GM12878 (cell line): ENCODE data around the gene BCAP31. TPM values are rescaled to one million over a fixed set of nuclear protein-coding genes. Genes with fewer than 3 reads are reported as not detected.
"Not testable (repeated sequence)": the region's sequence is repeated elsewhere in the genome, so short reads cannot be mapped to it uniquely, and the experiment has no call there.

Source experiments
- ATAC-seq: fragments of 200-7000 bp; cut with Tn5 transposase; 3 replicates; pipeline ENCODE4 v1.9.1; 2020; ENCODE audit warnings: mild to moderate bottlenecking, moderate library complexity
- BruUV-seq: library from RNA; stranded (reverse); fragments of 400-500 nt; replicated peaks from 2 replicates; lab custom pipeline; 2021; lab: Mats Ljungman, UMichigan
- CTCF ChIA-PET: fragments of 300-600 bp; sonication (Branson Sonifier 250); formaldehyde crosslinking; extraction: SDS; loops from one replicate; lab custom pipeline; 2021; ENCODE audit warnings: inconsistent platforms; lab: Yijun Ruan, JAX
- POLR2A ChIA-PET: fragments of 350-600 bp; formaldehyde crosslinking; extraction: SDS; loops from one replicate; lab custom pipeline; 2021; ENCODE audit warnings: inconsistent platforms; lab: Charles Lee
- RAD21 ChIA-PET: fragments of 300-600 bp; sonication (Branson Sonifier 250); formaldehyde crosslinking; loops from one replicate; lab custom pipeline; 2023; ENCODE audit warnings: antibody characterized with exemption; ENCODE audit not compliant: unreplicated experiment; lab: Charles Lee
- SMC1A ChIA-PET: fragments of 300-600 bp; sonication (Branson Sonifier 250); formaldehyde crosslinking; loops from one replicate; lab custom pipeline; 2023; ENCODE audit not compliant: unreplicated experiment, uncharacterized antibody; lab: Charles Lee
- DNase-seq: peaks from one replicate; pipeline ENCODE4 v3.0.0-alpha.2; 2011; ENCODE audit warnings: low read depth, low spot score
- FAIRE-seq: peaks from 3 replicates; lab custom pipeline; 2011; peaks lifted over from hg19 to GRCh38; lab: Jason Lieb, UNC
- H2AFZ ChIP-seq: 2 replicates; pipeline ENCODE4 v1.6.0; 2011; ENCODE audit warnings: low read depth, low read length, control low read depth; ENCODE audit not compliant: control insufficient read depth
- H3K27ac ChIP-seq: 2 replicates; pipeline ENCODE4 v1.5.1; 2011; ENCODE audit warnings: control low read depth; ENCODE audit not compliant: control insufficient read depth, insufficient read depth
- H3K27me3 ChIP-seq, 2 experiments: replicated peaks in 1 of 2; 2 replicates each; pipeline versions ENCODE4 v1.6.0 to v1.6.1; 2011; ENCODE audit warnings: low read length in 1 of 2; ENCODE audit not compliant: control insufficient read depth in 2 of 2, insufficient read depth in 2 of 2
- H3K36me3 ChIP-seq, 2 experiments: 2 replicates each; pipeline ENCODE4 v1.5.1; 2011; ENCODE audit warnings: low read length in 1 of 2; ENCODE audit not compliant: control insufficient read depth in 2 of 2, insufficient read depth in 2 of 2
- H3K4me1 ChIP-seq: 2 replicates; pipeline ENCODE4 v1.6.1; 2011; ENCODE audit warnings: mild to moderate bottlenecking, low read length, moderate library complexity, mixed read lengths; ENCODE audit not compliant: control insufficient read depth, insufficient read depth
- H3K4me2 ChIP-seq: 2 replicates; pipeline ENCODE4 v1.6.0; 2011; ENCODE audit warnings: control low read depth; ENCODE audit not compliant: control insufficient read depth, insufficient read depth
- H3K4me3 ChIP-seq: fragments of 200-600 bp; sonication (generic); 2 replicates; pipeline ENCODE4 v1.5.1; 2016
- H3K79me2 ChIP-seq: 2 replicates; pipeline ENCODE4 v1.6.0; 2011; ENCODE audit warnings: low read length; ENCODE audit not compliant: control insufficient read depth, insufficient read depth
- H3K9ac ChIP-seq: 2 replicates; pipeline ENCODE4 v1.8.0; 2011; ENCODE audit warnings: low read length, control low read depth, mixed read lengths; ENCODE audit not compliant: control insufficient read depth, insufficient read depth
- H3K9me3 ChIP-seq: replicated peaks from 3 replicates; pipeline ENCODE4 v1.5.1; 2011; ENCODE audit warnings: mild to moderate bottlenecking, low read length; ENCODE audit not compliant: control insufficient read depth, insufficient read depth
- H4K20me1 ChIP-seq: 2 replicates; pipeline ENCODE4 v1.6.0; 2011; ENCODE audit not compliant: control insufficient read depth, insufficient read depth
- WGBS: methylation state at CpG from one replicate; pipeline ENCODE4 v1.1.6; 2016; ENCODE audit warnings: low lambda C conversion rate; ENCODE audit not compliant: insufficient replicate concordance, insufficient coverage; ENCODE audit errors: missing lambda C conversion rate; 5-methylcytosine and 5-hydroxymethylcytosine counted together
- in situ Hi-C: fragments of 300-500 bp; cut with MboI; formaldehyde crosslinking; loops from 9 replicates; pipeline ENCODE4 v1.14.3; 2018; ENCODE audit warnings: mixed read lengths
- intact Hi-C: fragments of 100-400 bp; cut with micrococcal nuclease; formaldehyde crosslinking; loops from one replicate; pipeline ENCODE4 v1.14.2; 2022; ENCODE audit not compliant: unreplicated experiment
- polyA plus RNA-seq, 11 experiments: library from polyadenylated mRNA; depleted of rRNA in 4 of 11; unstranded in 6 of 11; stranded (reverse) in 5 of 11; fragments of >200 nt; fragmentation: Nextera tagmentation in 4 of 11; fragmentation: Illumina TruSeq in 1 of 11; extraction: Ambion mirVana in 4 of 11; extraction: Trizol in 1 of 11; gene quantifications; 1 replicate in 1 of 11; 2 replicates in 10 of 11; pipeline versions ENCODE4 v1.2.1 to v1.2.3, GENCODE V29; 2011 to 2016; ENCODE audit warnings: inconsistent platforms in 2 of 11, missing spikeins in 2 of 11, low read depth in 1 of 11
- total RNA-seq, 4 experiments: library from RNA; depleted of rRNA in 3 of 4; stranded (reverse); fragments of >200 nt in 3 of 4; fragmentation: Illumina TruSeq in 1 of 4; extraction: Trizol in 1 of 4; gene quantifications; 2 replicates each; pipeline versions ENCODE4 v1.2.1 to v1.2.3, GENCODE V29; 2013 to 2021

BCAP31 gene
- total and polyA plus RNA-seq, 10 of the 15 experiments (the other 5 are each of a cell fraction or from before 2014, with no cell fraction given) = 63.1 to 246 (median 95.6) TPM

DNA sequence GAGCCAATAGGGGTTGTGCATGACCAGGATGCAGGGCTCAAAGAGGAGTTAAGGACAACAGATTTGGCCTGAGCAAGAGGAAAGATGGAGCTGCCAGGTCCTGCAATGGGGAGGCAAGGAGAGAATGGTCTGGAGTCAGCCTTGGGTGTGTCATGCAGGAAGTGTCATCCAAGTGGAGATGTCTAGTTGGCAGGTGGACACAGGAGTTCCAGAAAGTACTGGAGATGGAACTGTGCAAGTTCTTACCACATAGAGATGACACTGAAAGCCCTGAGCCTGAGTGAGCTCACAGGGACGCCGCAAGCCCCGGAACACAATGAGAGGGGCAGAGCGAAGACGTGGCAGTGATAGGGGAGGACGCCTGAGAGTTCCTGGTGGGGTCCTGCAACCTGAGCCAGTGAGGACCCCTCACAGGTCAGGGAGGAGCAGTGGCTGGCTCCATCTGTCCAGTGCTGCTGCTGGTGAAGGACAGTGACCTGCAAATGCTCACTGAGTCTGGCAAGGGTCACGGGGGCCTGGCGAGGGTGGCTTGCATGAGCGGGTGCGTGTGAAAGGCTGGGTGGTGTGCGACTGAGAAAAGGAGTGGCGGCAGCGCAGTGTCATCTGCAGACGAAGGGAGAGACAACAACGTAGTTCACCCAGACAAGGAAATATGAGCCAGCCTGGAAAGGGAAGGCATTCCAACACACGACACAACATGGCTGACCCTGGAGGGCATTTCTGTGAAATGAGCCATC is 27.0 kb downstream of the BCAP31 start:
- H3K4me1 ChIP-seq, POLR2A ChIA-PET, H3K9me3 ChIP-seq, FAIRE-seq, H3K9ac ChIP-seq, H3K4me2 ChIP-seq, RAD21 ChIA-PET, H3K79me2 ChIP-seq, DNase-seq, in situ Hi-C loops, H3K27ac ChIP-seq, H3K27me3 ChIP-seq, H2AFZ ChIP-seq, SMC1A ChIA-PET, BruUV-seq, ATAC-seq, H3K36me3 ChIP-seq, CTCF ChIA-PET, intact Hi-C loops, H3K4me3 ChIP-seq, H4K20me1 ChIP-seq: not testable (repeated sequence)
- WGBS = 69% methylated on average over 16 of the region's 16 CpGs

DNA sequence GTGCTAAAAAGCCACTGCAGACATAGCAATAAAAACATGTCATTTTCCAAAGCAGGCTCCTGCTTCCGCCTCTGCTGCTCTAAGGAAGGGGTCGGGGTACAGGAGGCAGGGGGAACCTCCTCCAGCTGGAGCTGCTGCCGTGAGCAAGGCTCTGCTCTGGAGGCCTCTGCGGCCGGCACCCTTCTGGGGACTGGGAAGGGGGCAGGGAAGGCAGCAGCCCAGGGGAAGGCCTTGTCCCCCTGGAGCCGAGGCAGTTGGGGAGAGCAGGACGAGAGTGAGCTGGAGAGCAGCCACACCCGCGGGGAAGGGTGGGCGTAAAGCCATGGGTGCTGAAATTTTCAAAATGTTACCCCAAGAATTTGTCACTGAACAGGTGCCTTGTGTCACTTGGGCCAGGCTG is 27.6 kb downstream of the BCAP31 start:
- RAD21 ChIA-PET, SMC1A ChIA-PET, ATAC-seq, in situ Hi-C loops, H3K4me1 ChIP-seq, FAIRE-seq, H3K4me2 ChIP-seq, H3K9ac ChIP-seq, DNase-seq, POLR2A ChIA-PET, H3K4me3 ChIP-seq, H3K36me3 ChIP-seq, H3K9me3 ChIP-seq, H2AFZ ChIP-seq, BruUV-seq, H3K27ac ChIP-seq, H3K27me3 ChIP-seq, H3K79me2 ChIP-seq, CTCF ChIA-PET, intact Hi-C loops, H4K20me1 ChIP-seq: not testable (repeated sequence)
- 69% methylated on average over 10 of the region's 10 CpGs for WGBS
